Renal pelvis (tissue), 4 donors: ENCODE results near the gene PLLP. TPM values are rescaled to one million over a fixed set of nuclear protein-coding genes. Genes with fewer than 3 reads are reported as not detected.

Experiments used
- DNase-seq: peaks from one replicate; pipeline ENCODE4 v3.0.0-alpha.2; 2013
- polyA plus RNA-seq, 3 donors: library from polyadenylated mRNA; unstranded; fragments of 120-200 nt; gene quantifications; one replicate each; pipeline ENCODE4 v1.2.1, GENCODE V29; 2013; ENCODE audit not compliant: insufficient read length in 3 of 3

PLLP gene
- polyA plus RNA-seq, 3 donors, result 22.5 to 26.6 (median 24.7) TPM

DNA sequence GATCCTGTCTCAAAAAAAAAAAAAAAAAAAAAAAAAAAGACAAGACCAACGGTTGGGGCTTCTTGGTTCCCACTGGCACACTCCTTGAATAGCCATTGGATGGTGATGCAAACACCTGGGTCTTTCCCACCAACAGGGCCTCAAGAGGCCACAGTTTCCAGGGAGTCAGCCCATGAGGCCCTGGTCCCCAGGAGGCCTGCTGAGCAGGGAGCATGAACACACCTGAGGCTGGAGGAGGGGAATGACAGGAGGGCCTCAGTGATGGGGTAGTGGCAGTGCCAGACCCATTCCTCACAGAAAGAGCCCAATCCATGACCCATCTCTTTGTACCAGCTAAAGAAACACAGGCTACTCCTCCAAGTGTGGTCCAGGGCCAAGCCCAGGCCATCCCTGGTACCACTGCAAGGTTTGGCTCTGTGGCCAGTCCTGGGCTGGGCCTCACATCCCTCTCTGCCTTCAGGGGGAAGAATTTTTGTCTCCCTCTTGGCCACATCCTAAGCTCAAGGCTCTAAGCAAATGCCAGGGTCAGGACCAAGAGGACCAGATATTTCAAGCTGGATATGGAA is 25.5 kb downstream of the PLLP start:
- DNase-seq, result no peak

GRCh38 chr16:57258226-57258909 is 26.1 kb downstream of the PLLP start:
- DNase-seq, result no peak

- no peak for DNase-seq
These were observed 26.9 kb downstream of the PLLP start for GRCh38 chr16:57257455-57258070.

DNA sequence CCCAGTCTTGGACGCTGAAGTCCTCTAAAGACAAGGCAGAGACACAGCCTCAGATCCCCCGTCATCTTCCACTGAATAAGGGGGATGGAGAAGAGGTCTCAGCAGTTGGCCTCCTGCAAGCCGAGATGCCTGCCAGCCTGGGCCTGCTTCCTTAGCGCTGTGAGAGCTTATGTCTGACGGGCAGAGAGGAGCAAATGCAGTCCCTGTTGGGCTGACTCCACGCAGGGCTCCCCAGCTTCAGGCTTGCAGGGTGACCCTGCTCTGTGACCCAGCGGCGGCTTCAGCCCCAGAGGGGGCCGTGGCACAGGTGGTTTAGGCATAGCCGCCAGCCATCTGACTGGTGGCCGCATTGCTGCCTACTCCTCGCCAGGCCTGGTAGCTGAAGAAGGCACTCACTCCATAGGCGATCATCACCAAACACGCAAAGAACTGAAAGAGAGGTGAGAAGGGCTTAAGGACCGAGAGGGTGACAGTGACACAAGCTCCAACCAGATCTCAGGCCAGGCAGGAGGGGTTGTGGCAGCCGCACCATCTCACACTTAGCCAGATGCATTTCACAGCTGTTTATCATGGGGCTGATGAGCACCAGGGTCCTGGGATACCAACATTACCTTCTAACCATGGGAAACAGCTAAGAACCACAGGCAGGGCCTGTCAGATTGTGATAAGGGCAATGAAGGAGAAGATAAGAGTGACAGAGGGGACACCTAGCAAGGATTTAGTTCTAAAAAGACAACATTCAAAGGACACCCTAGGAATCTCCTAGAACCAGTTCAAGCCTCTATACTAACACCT is 27.7 kb downstream of the PLLP start:
- no peak for DNase-seq

DNA sequence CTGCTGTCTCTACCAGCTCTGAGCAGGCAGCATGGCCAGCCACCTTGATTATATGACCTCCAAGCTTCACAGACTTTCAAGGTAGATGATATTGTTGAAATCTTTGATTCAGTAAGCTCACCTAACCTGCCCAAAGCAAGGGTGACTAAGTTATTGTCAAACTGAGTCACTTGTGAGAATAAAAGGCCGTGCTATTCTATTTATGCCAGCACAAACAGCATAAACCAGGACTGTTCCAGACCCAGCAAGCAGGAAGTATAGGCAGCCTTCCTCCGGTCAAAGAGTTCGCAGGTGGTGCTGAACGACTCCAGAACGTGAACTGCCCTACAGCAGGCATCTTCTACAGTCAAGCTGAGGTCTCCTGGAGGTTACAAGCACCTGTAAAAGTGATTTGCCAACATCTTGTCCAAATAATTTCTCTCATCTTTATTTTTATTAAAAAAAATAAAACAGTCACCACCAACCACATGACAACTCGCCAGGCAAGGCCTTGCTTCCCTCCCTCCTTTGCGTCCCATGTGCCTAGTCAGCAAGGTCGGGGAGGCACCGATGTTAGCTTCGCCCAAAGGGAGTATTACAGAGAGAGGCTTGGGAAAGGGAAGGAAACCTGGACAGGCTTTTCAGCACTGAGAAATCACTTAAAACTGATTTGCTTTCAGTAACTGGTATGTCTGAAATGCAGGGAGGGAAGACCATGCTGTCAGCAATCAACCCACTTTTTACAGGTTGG is 28.6 kb downstream of the PLLP start:
- no peak for DNase-seq

DNA sequence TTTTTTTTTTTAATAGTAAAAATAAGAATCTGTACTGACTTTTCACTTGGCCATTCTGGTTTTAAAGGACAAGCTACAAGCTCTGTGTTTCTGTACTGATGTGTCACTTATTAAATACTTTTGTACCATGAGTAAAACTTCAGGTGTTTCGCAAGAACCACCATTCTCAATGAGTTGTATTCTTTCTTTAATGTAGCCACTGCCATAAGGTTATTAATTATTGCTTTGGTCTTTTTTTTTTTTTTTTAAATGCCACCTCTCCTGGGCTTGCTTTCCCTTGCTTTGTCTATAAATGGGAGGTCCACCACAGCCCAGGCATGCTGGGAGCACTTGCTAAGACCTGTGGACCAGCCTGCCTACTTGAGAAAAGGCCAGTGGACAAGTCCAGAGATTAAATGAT is 31.0 kb downstream of the PLLP start:
- no peak for DNase-seq

- no peak for DNase-seq
These were observed 32.2 kb downstream of the PLLP start for GRCh38 chr16:57252148-57252721.

DNA sequence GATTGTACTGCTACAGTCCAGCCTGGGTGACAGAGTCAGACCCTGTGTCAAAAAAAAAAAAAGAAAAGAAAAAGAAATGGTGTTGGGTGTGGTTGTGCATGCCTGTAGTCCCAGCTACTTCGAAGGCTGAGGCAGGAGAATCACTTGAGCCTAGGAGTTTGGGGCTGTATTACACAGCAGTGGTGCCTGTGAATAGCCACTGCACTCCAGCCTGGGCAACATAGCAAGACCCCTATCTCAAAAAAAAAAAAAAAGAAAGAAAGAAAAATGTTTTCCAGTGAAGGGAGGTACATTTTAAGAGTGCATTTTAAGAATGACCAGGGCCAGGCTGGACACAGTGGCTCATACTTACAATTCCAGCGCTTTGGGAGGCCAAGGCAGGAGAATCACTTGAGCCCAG is 33.1 kb downstream of the PLLP start:
- DNase-seq, result no peak

DNA sequence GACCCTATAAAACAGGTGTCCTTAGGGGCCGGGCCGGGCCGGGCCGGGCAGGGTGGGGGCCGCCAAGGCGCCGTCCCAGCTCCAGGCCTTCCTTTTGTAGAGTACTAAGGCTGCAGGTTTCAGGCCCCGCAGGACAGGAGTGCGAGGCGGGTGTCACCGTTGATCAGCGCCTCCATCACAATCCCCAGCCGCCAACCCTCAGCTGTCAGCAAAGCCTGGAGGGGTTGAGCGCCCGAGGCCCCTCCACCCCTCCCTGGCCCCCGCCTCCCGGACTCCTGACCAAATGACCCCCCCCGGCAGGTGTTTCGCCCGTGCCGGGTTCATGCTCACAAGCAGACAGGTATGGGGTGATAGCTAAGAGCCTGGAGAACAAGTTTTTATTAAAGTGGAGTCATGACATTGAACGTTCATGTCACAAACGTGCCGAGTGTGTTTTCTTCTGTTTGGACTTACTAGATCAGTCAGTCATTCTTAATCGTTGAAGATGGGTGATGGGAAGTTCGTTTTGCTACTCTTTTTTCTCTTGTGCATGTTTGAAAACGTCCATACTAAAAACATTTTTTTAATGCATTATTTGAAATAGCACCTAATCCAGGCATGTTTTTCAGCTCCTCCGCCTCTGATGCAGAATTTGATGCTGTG is 38.9 kb downstream of the PLLP start:
- peak; percentile 8 for DNase-seq

- peak; percentile 97 for DNase-seq
These were observed 39.6 kb downstream of the PLLP start, which contains the start of gene ARL2BP for GRCh38 chr16:57244767-57245471. Gene ARL2BP (plus strand): TSS chr16:57245259. CDS start chr16:57245368, 109 bp downstream.

GRCh38 chr16:57244463-57244766 is 40.1 kb downstream of the PLLP start:
- no peak for DNase-seq

DNA sequence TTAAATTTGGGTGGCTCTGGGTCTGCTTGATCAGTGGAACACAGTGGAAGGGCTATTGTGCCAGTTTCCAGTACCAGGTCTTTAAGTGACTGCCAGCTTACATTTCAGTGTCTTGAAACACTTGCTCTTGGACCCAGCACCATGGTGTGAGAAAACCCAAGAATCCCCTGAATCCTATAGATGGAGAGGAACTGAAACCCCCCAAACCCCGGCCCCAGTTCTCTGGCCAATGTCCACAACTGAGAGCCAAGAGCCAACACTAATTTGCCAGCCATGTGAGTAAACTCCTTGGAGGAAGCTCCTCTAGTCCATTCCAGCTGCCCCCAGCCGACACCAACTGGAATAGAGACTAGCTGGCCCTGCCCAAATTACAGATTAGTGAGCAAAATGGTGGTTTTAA is 41.8 kb downstream of the PLLP start:
- DNase-seq, result no peak

- DNase-seq, result no peak
These were observed 43.6 kb downstream of the PLLP start for GRCh38 chr16:57240851-57241250.

- DNase-seq, result no peak
These were observed 45.4 kb downstream of the PLLP start for GRCh38 chr16:57239107-57239506.

GRCh38 chr16:57238682-57239081 is 45.8 kb downstream of the PLLP start:
- no peak for DNase-seq

DNA sequence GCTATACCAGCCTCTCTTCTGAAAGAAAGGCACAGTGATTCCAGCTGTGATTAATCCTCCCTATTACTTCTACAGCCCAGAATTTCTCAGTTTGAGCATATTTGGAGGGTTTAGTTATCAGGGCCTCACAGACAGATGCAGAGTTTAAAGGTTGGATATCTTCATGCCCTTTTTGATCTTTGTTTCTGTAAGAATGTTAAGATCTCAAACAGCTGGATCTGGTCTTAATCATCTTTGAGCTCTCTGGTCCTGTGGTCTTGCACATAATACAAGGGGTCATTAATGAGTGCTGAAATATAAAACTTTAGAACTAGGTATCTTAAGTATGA is 48.5 kb downstream of the PLLP start:
- no peak for DNase-seq

- DNase-seq, result no peak
These were observed 49.1 kb downstream of the PLLP start for GRCh38 chr16:57235128-57236021.

DNA sequence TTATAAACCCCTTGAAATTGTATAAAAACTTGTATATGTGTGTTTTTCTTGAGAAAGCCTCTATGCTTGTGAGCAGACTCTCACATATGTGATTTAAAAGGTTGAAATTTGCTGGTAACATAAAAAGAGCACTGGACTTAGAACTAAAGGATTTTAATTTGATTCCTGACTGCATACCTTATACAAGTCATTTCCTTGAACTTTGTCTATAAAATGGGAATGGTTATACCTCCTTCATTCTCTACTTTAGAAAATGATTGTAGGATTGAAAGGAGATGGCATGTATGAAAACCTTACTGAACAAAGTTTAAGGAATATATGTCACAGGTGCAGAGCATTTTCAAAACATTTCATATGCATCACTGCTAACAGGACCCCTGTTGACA is 49.8 kb downstream of the PLLP start:
- no peak for DNase-seq

DNA sequence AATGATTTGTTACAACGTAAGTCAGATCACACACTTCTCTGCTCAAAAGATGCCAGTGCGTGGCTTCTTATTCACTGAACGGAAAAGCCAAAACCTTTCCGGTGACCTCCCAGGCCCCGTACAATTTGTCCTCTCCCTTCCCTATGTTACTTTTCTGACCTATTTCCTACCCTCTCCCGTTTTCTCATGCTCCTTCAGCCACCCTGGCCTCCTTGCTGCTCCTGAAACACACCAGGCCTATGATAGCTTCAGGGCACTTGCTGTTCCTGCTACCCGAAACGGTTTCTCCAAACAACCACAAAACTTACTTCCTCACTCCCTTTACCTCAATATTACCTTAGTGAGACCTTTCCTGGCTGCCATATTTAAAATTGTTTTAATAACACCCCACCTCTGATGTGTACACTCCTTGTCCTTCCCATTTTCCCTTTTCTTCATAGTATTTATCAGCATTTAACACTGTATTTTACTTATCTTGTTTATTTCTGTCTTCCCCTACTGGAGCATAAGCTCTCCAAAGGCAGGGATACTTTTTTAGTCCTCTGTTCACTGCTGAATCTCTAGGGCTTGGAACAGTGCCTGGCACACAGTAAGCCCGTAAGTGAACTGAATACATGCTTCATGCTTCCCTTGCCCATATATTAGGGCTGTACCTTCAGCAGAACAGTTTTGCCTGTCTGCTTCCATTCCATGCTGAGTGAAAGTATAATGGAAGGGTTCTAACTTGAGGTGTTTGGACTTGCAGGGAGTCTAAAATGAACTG is 50.3 kb downstream of the PLLP start:
- DNase-seq, result no peak
